ENCODE measurements around the gene MAPK7.

The MAPK7 gene

GRCh38 chr17:19402171-19402570 is 23.9 kb downstream of the MAPK7 start:
- no peak for DNase-seq

- no peak for DNase-seq
These were observed 24.7 kb downstream of the MAPK7 start for GRCh38 chr17:19403021-19403420.

GRCh38 chr17:19404264-19404663 is 26.0 kb downstream of the MAPK7 start:
- no peak for DNase-seq

GRCh38 chr17:19405114-19405513 is 26.8 kb downstream of the MAPK7 start:
- DNase-seq: no peak

GRCh38 chr17:19407601-19408345 is 29.5 kb downstream of the MAPK7 start:
- no peak for DNase-seq

GRCh38 chr17:19408346-19408710 is 30.0 kb downstream of the MAPK7 start:
- no peak for DNase-seq

- DNase-seq: no peak
These were observed 30.8 kb downstream of the MAPK7 start for GRCh38 chr17:19409066-19409465.

- DNase-seq: no peak
These were observed 31.2 kb downstream of the MAPK7 start for GRCh38 chr17:19409509-19409908.

GRCh38 chr17:19410091-19410490 is 31.8 kb downstream of the MAPK7 start:
- DNase-seq: no peak

- DNase-seq: no peak
These were observed 32.8 kb downstream of the MAPK7 start, which contains the start of gene RNF112 for GRCh38 chr17:19410875-19411620. TSS of gene RNF112 (plus strand) at chr17:19411232. CDS start at chr17:19411409, 177 bp downstream.

GRCh38 chr17:19411631-19412030 is 33.3 kb downstream of the MAPK7 start:
- DNase-seq: no peak

- DNase-seq: no peak
These were observed 34.2 kb downstream of the MAPK7 start for GRCh38 chr17:19412510-19412909.

- DNase-seq: no peak
These were observed 34.7 kb downstream of the MAPK7 start for GRCh38 chr17:19412984-19413383.

GRCh38 chr17:19413761-19414160 is 35.5 kb downstream of the MAPK7 start:
- no peak for DNase-seq

- DNase-seq: no peak
These were observed 36.3 kb downstream of the MAPK7 start for GRCh38 chr17:19414396-19415280.

GRCh38 chr17:19415311-19415710 is 37.0 kb downstream of the MAPK7 start:
- no peak for DNase-seq

- no peak for DNase-seq
These were observed 37.8 kb downstream of the MAPK7 start for GRCh38 chr17:19415806-19416775.

GRCh38 chr17:19417611-19418010 is 39.3 kb downstream of the MAPK7 start:
- DNase-seq: no peak

GRCh38 chr17:19418251-19418992 is 40.1 kb downstream of the MAPK7 start:
- DNase-seq: no peak

GRCh38 chr17:19421219-19421618 is 42.9 kb downstream of the MAPK7 start:
- DNase-seq: no peak

- no peak for DNase-seq
These were observed 43.6 kb downstream of the MAPK7 start for GRCh38 chr17:19421926-19422325.

Measured in 8988T (cell line).